Activated CD4-positive, alpha-beta memory T cell treated with anti-CD3 and anti-CD28 coated beads, Interleukin-2, amount 10 ng/mL, durations not matched to agents 7 days and 5 days (primary cell): ENCODE measurements around the gene PRKD1. TPM values are rescaled to one million over a fixed set of nuclear protein-coding genes. Genes with fewer than 3 reads are reported as not detected.

Experiments used
- CTCF ChIA-PET: fragments of 350-600 bp; sonication (Branson Sonifier 250); formaldehyde crosslinking; loops from one replicate; lab custom pipeline; 2021; ENCODE audit warnings: antibody characterized with exemption, inconsistent platforms; lab: Charles Lee
- POLR2A ChIA-PET: fragments of 350-600 bp; sonication (Branson Sonifier 250); formaldehyde crosslinking; loops from one replicate; lab custom pipeline; 2021; ENCODE audit warnings: antibody characterized with exemption; lab: Charles Lee
- DNase-seq: peaks from one replicate; pipeline ENCODE4 v3.0.0-alpha.2; 2020
- H3K27ac Mint-ChIP-seq: one replicate; pipeline ENCODE4 v1.8.0; 2021; ENCODE audit warnings: mild to moderate bottlenecking, mixed read lengths
- H3K27me3 Mint-ChIP-seq: one replicate; pipeline ENCODE4 v1.8.0; 2021; ENCODE audit warnings: mixed read lengths
- H3K36me3 Mint-ChIP-seq: one replicate; pipeline ENCODE4 v1.8.0; 2021; ENCODE audit warnings: low read depth, mixed read lengths
- H3K4me1 Mint-ChIP-seq: one replicate; pipeline ENCODE4 v1.8.0; 2021; ENCODE audit warnings: mixed read lengths
- H3K4me3 Mint-ChIP-seq: one replicate; pipeline ENCODE4 v1.8.0; 2021; ENCODE audit warnings: mild to moderate bottlenecking, mixed read lengths
- H3K9me3 Mint-ChIP-seq: one replicate; pipeline ENCODE4 v1.8.0; 2021; ENCODE audit warnings: mixed read lengths
- total RNA-seq, 2 experiments: library from RNA; stranded (reverse); gene quantifications; one replicate each; pipeline ENCODE4 v1.2.3, GENCODE V29; 2021

The PRKD1 gene
- total RNA-seq, 2 experiments from 2014 or later = not detected

DNA sequence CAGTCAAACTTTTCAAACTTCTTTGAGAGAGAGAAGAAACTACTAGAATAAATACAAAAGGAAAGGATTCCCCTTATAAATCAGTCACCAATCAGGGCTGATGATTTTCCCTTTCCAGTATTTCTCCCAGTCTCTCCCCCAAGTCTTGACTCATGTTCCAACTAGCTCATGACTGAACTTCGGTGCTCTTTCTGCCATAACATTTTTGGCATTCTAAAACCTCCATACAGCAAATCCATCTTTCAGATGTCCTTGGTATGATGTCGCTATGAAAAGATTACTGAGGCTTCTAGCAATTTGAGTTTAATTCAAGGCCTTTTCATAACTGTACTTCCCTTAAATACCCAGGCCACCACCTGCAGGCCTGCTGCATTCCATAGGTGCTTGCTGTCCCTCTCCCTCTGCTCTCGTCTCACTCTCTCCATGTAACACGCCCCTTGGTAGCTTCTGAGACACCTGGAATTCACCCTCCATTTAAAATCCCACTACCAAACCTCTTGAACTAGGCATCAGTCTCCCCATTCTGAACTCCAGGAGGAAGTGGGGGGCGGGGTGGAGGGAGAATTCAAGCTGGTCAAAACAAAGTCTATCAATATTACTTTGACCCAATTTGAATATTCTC lies 2.4 kb downstream of the PRKD1 start:
- H3K9me3 Mint-ChIP-seq = no peaks in the 10 kb centered on the region
- H3K4me3 Mint-ChIP-seq = no peak overlapping the region
- H3K27ac Mint-ChIP-seq = no peak overlapping the region
- H3K36me3 Mint-ChIP-seq = peaks cover 6% of the 10 kb centered on the region
- peaks cover 6% of the 10 kb centered on the region for H3K4me1 Mint-ChIP-seq
- DNase-seq = no peak
- peaks cover 19% of the 10 kb centered on the region for H3K27me3 Mint-ChIP-seq
- ChIA-PET CTCF (no interaction called here), POLR2A (no interaction called here)

DNA sequence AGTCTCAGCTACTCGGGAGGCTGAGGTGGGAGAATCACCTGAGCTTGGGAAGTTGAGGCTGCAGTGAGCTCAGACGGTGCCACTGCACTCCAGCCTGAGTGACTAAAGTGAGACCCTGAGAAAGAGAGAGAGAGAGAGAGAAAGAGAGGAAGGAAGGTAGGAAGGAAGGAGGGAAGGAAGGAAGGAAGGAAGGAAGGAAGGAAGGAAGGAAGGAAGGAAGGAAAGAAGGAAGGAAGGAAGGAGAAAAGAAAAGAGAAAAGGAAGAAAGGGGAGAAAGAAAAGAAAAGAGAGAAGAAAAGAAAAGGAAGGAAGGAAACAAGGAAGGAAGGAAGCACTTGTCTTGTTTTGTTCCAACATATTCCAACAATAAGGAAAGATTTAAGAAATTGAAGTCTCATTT lies 7.8 kb downstream of the PRKD1 start:
- Mint-ChIP-seq H3K9me3 (no peaks in the 10 kb centered on the region), H3K27me3 (no peaks in the 10 kb centered on the region)
- CTCF ChIA-PET = no interaction called here

DNA sequence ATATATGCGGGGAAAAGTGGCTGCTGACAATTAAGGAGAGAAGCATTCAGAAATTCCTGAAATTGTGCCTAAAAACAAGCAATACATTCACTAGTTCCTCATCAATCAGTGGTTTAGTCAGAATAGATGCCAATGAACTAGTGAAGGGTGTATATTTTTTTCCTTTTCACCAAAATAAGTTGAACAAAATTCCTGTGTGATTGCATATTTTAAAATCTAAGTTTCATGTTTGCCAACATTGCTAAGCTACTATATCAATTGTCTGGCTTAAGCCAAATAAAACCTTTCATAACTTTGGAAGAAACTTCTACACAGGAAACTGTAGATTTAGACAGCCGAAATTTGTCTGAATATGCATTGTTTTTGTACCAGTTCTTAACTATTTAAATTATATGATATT lies 8.7 kb downstream of the PRKD1 start:
- Mint-ChIP-seq H3K27ac (no peak overlapping the region), H3K4me1 (no peaks in the 10 kb centered on the region), H3K4me3 (no peak overlapping the region), H3K36me3 (no peaks in the 10 kb centered on the region), H3K9me3 (peaks cover under 1% of the 10 kb centered on the region), H3K27me3 (no peaks in the 10 kb centered on the region)
- ChIA-PET POLR2A (no interaction called here), CTCF (no interaction called here)
- no peak for DNase-seq

More for the DNA sequence above, 7.8 kb downstream of the PRKD1 start:
- no peaks in the 10 kb centered on the region for H3K4me1 Mint-ChIP-seq
- DNase-seq = no peak
- H3K27ac Mint-ChIP-seq = no peak overlapping the region
- no peak overlapping the region for H3K4me3 Mint-ChIP-seq
- POLR2A ChIA-PET = no interaction called here
- no peaks in the 10 kb centered on the region for H3K36me3 Mint-ChIP-seq

DNA sequence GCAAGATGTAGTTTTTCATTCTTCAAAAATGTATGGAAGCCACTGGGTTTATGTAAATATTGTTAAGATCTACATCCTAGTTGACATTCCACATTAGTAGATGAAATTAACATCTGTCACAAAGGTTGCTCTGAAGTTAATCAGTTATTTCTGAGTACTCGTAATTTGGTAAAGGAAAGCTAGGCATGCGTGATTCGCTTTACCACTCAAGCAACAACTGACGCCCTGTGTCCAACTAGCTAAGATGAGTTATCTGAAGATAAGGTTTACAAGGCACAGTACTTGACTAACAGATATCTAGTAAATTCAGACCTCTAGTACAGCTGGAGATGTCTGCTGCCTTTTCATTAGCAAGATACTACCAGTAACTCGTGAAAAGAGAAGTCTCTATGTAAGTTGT lies 14.1 kb downstream of the PRKD1 start:
- H3K4me3 Mint-ChIP-seq = no peak overlapping the region
- H3K9me3 Mint-ChIP-seq = peaks cover 6% of the 10 kb centered on the region
- H3K27ac Mint-ChIP-seq = no peak overlapping the region
- ChIA-PET CTCF (no interaction called here), POLR2A (no interaction called here)
- no peaks in the 10 kb centered on the region for H3K4me1 Mint-ChIP-seq
- no peak for DNase-seq
- no peaks in the 10 kb centered on the region for H3K27me3 Mint-ChIP-seq
- H3K36me3 Mint-ChIP-seq = no peaks in the 10 kb centered on the region

DNA sequence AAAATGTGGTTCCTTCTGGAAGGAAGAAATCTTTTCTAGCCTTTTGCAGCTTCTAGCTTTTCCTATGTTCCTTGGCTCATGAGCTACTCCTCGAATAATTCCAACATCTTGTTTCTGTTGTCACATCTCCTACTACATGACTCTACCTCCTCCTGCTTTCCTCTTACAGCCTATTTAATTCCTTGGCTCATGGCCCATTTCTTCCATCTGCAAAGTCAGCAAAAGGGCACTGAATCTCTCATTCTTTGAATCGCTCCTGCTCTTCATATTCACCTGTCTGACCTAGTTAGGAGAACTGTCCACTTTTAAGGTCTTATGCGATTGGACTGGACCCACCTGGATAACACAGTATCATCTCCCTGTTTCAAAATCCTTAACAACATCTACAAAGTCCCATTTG lies 15.8 kb downstream of the PRKD1 start:
- Mint-ChIP-seq H3K4me3 (no peak overlapping the region), H3K27me3 (no peaks in the 10 kb centered on the region), H3K36me3 (no peaks in the 10 kb centered on the region), H3K9me3 (peaks cover 6% of the 10 kb centered on the region), H3K4me1 (no peaks in the 10 kb centered on the region), H3K27ac (no peak overlapping the region)
- ChIA-PET POLR2A (no interaction called here), CTCF (no interaction called here)
- DNase-seq = no peak

DNA sequence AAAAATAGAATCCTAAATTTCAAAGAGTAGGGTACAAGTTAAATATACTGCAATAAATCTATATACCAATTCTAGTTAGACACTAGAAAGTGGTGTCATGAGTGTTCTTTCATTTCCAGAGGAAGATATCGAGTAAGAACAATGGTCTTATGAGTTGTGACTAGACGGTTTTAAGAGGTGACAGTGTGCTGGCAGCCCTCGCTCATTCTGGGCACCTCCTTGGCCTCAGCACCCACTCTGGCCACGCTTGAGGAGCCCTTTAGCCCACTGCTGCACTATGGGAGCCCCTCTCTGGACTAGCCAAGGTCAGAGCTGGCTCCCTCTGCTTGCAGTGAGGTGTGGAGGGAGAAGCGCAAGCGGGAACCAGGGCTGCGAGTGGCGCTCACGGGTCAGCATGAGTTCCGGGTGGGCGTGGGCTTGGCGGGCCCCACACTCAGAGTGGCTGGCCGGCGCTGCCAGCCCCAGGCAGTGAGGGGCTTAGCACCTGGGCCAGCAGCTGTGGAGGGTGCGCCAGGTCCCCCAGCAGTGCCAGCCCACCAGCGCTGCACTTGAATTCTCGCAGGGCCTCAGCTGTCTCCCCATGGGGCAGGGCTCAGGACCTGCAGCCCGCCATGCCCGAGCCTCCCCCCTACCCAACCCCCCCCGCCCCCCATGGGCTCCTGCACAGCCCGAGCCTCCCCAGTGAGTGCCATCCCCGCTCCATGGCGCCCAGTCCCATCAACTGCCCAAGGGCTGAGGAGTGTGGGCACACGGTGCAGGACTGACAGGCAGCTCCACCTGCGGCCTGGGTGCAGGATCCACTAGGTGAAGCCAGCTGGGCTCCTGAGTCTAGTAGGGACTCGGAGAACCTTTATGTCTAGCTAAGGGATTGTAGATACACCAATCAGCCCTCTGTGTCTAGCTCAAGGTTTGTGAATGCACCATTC lies 18.7 kb downstream of the PRKD1 start:
- H3K36me3 Mint-ChIP-seq = no peaks in the 10 kb centered on the region
- no peak overlapping the region for H3K4me3 Mint-ChIP-seq
- ChIA-PET POLR2A (no interaction called here), CTCF (no interaction called here)
- no peak overlapping the region for H3K27ac Mint-ChIP-seq
- no peaks in the 10 kb centered on the region for H3K4me1 Mint-ChIP-seq
- no peaks in the 10 kb centered on the region for H3K27me3 Mint-ChIP-seq
- H3K9me3 Mint-ChIP-seq = peaks cover 4% of the 10 kb centered on the region
- no peak for DNase-seq

DNA sequence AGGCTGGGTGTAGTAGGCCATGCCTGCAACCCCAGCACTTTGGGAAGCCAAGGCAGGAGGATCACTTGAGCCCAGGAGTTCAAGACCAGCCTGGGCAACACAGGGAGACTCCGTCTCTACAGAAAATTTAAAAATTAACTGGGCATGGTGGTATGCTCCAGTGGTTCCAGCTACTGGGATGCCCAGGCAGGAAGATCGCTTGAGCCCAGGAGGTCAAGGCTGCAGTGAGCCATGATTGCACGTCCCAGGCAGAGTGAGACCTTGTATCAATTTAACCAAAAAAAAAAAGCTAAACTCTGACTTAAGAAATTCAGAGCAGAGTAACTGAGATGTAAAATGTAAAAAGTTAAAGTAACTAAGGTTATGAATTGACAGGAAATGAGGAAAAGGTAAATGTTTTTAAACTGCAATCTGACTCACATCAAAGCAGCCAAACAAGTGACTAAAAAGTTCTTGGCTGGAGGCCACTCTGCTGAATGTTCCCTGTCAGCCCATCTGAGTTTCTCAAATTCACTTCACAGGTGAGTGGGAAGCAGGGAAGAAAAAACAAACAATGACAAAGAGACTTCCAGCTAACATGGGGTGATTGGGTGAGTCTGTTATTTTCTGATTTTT lies 21.3 kb downstream of the PRKD1 start:
- ChIA-PET POLR2A (no interaction called here), CTCF (no interaction called here)
- H3K27me3 Mint-ChIP-seq = no peaks in the 10 kb centered on the region
- H3K4me1 Mint-ChIP-seq = no peaks in the 10 kb centered on the region
- DNase-seq = no peak
- no peak overlapping the region for H3K27ac Mint-ChIP-seq
- H3K4me3 Mint-ChIP-seq = no peak overlapping the region
- H3K9me3 Mint-ChIP-seq = peaks cover 1% of the 10 kb centered on the region
- no peaks in the 10 kb centered on the region for H3K36me3 Mint-ChIP-seq

DNA sequence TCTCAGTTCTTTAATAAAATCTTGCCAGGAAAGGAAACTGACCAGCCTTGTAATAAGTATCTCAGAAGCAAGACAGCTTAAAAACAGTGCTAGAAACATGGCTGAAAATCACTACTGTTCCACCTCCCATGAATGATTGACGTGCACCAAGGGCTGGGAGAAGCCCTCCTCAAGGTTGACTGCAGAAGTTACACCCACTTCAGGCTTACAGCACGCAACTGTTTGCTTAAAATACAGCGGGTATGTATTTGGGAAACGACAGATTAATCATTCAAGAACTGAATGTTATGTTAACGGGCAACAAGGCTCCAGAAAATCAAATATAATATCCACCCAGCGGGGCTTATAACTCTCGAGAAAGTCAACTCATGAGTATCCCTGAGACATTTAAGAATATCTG lies 22.1 kb downstream of the PRKD1 start:
- ChIA-PET POLR2A (no interaction called here), CTCF (no interaction called here)
- no peak overlapping the region for H3K27ac Mint-ChIP-seq
- H3K4me3 Mint-ChIP-seq = no peak overlapping the region
- DNase-seq = no peak
- no peaks in the 10 kb centered on the region for H3K27me3 Mint-ChIP-seq
- H3K36me3 Mint-ChIP-seq = no peaks in the 10 kb centered on the region
- H3K9me3 Mint-ChIP-seq = peaks cover 5% of the 10 kb centered on the region
- no peaks in the 10 kb centered on the region for H3K4me1 Mint-ChIP-seq

DNA sequence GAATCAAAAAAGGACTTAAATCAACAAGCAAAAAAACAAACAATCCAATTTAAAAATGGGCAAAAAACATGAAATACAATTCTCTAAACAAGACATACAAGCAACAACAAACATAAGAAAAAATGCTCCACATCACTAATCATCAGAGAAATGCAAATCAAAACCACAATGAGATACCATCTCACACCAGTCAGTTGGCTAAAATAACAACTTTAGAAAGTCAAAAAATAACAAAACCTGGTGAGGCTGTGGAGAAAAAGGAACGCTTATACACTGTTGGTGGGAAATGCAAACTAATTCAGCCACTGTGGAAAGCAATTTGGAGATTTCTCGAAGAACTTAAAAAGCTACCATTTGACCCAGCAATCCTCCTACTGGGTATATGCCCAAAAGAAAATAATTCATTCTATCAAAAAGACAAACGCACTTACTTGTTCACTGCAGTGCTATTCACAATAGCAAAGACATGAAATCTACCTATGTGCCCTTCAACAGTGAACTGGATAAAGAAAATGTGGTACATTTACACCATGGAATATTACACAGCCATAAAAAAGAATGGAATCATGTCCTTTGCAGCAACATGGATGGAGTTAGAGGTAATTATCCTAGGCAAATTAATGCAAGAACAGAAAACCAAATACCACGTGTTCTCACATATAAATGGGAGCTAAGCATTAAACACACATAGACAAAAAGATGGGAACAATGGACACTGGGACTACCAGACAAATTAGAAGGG lies 26.9 kb downstream of the PRKD1 start:
- Mint-ChIP-seq H3K27ac (no peak overlapping the region), H3K4me1 (no peaks in the 10 kb centered on the region), H3K36me3 (no peaks in the 10 kb centered on the region), H3K9me3 (peaks cover 5% of the 10 kb centered on the region), H3K4me3 (no peak overlapping the region), H3K27me3 (no peaks in the 10 kb centered on the region)
- ChIA-PET CTCF (no interaction called here), POLR2A (no interaction called here)
- DNase-seq = no peak

DNA sequence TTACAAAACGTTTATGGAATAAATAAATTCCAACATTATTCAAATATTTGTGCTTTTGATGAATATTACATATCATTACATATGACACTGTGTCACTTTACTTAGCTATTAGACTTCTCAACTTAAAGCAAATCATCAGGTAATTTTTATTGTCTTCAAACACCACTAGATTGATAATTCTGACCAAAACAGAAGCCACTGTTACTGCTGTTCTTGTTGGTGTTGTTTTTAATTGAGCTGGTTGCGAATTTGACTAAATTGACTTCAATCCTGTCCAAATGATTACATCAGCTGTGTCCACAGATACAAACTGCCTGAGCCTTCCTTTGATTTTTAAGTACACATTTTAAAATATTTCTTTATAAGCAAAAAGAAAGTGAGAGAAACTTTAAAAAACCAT lies 29.2 kb downstream of the PRKD1 start:
- H3K27ac Mint-ChIP-seq = no peak overlapping the region
- H3K9me3 Mint-ChIP-seq = peaks cover 5% of the 10 kb centered on the region
- no peaks in the 10 kb centered on the region for H3K36me3 Mint-ChIP-seq
- CTCF ChIA-PET = no interaction called here
- POLR2A ChIA-PET = no interaction called here
- no peaks in the 10 kb centered on the region for H3K4me1 Mint-ChIP-seq
- no peaks in the 10 kb centered on the region for H3K27me3 Mint-ChIP-seq
- H3K4me3 Mint-ChIP-seq = no peak overlapping the region
- DNase-seq = no peak

DNA sequence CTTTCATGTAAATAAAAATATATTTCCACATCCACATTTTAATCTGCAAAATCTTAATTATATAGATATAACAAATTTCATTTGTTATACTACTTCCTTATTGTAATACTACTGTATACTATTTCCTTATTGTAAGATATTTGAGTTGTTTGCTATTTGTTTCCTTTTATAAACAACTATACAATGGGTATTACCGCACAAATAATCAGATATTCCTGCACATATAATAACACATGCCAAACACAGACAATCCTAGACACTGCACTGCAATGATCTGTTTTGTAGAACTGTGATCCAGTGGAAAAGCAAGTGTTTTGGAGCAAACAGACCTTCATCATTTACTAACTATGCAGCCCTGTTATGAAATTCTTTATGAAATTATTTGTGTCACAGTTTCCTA lies 30.5 kb downstream of the PRKD1 start:
- H3K4me1 Mint-ChIP-seq = no peaks in the 10 kb centered on the region
- ChIA-PET POLR2A (no interaction called here), CTCF (no interaction called here)
- no peaks in the 10 kb centered on the region for H3K27me3 Mint-ChIP-seq
- no peak overlapping the region for H3K4me3 Mint-ChIP-seq
- H3K9me3 Mint-ChIP-seq = peaks cover 4% of the 10 kb centered on the region
- no peak for DNase-seq
- no peaks in the 10 kb centered on the region for H3K36me3 Mint-ChIP-seq
- no peak overlapping the region for H3K27ac Mint-ChIP-seq

DNA sequence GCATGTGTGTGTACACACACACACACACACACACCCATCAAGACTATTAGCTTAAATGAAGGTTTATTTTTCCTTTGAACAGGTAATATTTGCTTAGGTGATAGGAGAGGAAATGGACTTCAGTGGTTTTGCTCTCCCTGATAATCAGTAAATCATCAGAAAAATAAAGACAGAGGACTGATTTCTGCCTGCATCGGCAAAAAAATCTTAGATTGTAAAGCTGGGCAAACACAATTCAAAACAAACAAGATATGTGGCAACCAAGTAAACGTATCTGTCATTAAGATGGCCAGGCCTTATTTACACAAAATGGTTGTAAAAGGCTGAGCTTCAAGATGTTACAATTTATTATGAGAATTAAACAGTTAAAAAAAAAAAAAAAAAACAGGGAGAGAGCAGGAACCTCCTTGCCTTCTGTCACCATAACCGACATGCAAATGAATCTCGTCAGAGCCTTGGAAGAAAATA lies 31.3 kb downstream of the PRKD1 start:
- Mint-ChIP-seq H3K27me3 (no peaks in the 10 kb centered on the region), H3K4me1 (no peaks in the 10 kb centered on the region), H3K27ac (no peak overlapping the region), H3K36me3 (no peaks in the 10 kb centered on the region), H3K4me3 (no peak overlapping the region), H3K9me3 (peaks cover 4% of the 10 kb centered on the region)
- ChIA-PET POLR2A (no interaction called here), CTCF (no interaction called here)
- no peak for DNase-seq

DNA sequence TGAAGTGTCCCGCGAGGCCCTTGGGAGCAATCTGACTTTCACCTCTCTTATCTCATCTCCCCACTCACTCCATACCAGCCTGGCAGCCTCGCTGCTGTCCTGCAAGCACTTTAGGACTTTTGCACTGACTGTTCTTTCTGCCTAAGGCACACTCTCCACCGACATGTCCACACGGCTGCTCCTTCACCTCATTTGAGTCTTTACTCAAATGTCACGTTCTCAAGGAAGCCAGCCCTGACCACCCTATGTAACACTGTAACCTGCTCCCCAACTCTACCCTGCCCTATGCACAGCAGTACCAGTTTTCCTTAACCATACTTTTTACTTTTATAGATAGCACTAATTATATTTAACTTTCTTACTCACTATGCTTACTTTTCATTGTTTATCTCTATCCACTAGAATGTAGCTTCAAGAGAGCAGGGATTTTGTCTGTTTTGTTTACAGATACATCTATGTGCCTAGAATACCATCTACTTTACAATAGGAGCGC lies 32.0 kb downstream of the PRKD1 start:
- no peak overlapping the region for H3K4me3 Mint-ChIP-seq
- H3K9me3 Mint-ChIP-seq = no peaks in the 10 kb centered on the region
- H3K27me3 Mint-ChIP-seq = no peaks in the 10 kb centered on the region
- no peaks in the 10 kb centered on the region for H3K36me3 Mint-ChIP-seq
- ChIA-PET CTCF (no interaction called here), POLR2A (no interaction called here)
- no peak overlapping the region for H3K27ac Mint-ChIP-seq
- DNase-seq = no peak
- no peaks in the 10 kb centered on the region for H3K4me1 Mint-ChIP-seq
